ENCODE data around the gene CALHM4. TPM values are rescaled to one million over a fixed set of nuclear protein-coding genes. Genes with fewer than 3 reads are reported as not detected.
A peak's percentile ranks its signal among the peaks of the same experiment; 100 is the strongest.

CALHM4 gene
- total RNA-seq, 1 experiment from 2014 or later = not detected

GRCh38 chr6:116571683-116572000 is 18.1 kb downstream of the CALHM4 start:
- no peak for DNase-seq
- Histone ChIP-seq H3K9ac (ENCODE audit: low read length) (peak overlapping the region; percentile 95), H3K4me2 (ENCODE audit: low read length) (peak overlapping the region; percentile 85), H3F3A (ENCODE audit: low read length, unreplicated experiment) (no peaks in the 10 kb centered on the region), H3K79me2 (ENCODE audit: low read length) (peaks cover 65% of the 10 kb centered on the region), H2AFZ (ENCODE audit: low read length) (peak overlapping the region; percentile 83), H3K9me3 (ENCODE audit: low read length) (no peaks in the 10 kb centered on the region), H3K4me1 (ENCODE audit: insufficient read depth, low read length) (peaks cover 17% of the 10 kb centered on the region), H3K27ac (ENCODE audit: low read length) (peak overlapping the region; percentile 53), H3K4me3 (ENCODE audit: low read length) (peak overlapping the region; percentile 98), H3K9me2 (replicated peaks; ENCODE audit: low read length) (no peaks in the 10 kb centered on the region), H3K27me3 (ENCODE audit: low read length) (no peaks in the 10 kb centered on the region), H4K20me1 (ENCODE audit: low read length) (0 out of 2 replicates have a peak, but pooled peaks cover 3% of the 10 kb centered on the region), H3K36me3 (ENCODE audit: low read depth, low read length) (no peaks in the 10 kb centered on the region; the same call in 1 of the 2 replicates)
- CTCF ChIA-PET = no interaction called here
- POLR2A ChIA-PET (ENCODE audit: unreplicated experiment) = interaction anchor here (0.5 kb wide), 1 partner anchor 295 kb away, joined by 3 read pairs; no protein-coding TSS in a partner anchor
- TSS peak; percentile 49 for BruUV-seq (replicated peaks)
- TF ChIP-seq CTCF (conservative IDR thresholded peaks at IDR 0.05; ENCODE audit: low read depth, low read length) (no peak), EZH2phosphoT487 (IDR thresholded peaks at IDR 0.05; ENCODE audit: borderline replicate concordance, low read length) (no peak), EZH2 (IDR thresholded peaks at IDR 0.05; ENCODE audit: low read length, unreplicated experiment) (no peak)
- intact Hi-C loops (cut with micrococcal nuclease) = loop anchor here (2.0 kb wide), 1 partner anchor 45 kb away; the partner anchor contains the start of gene RSPH4A
- ATAC-seq = no peak

- no peak overlapping the region for H3K27ac ChIP-seq (ENCODE audit: low read length)
- H3K79me2 ChIP-seq (ENCODE audit: low read length) = peaks cover 70% of the 10 kb centered on the region
- H3K27me3 ChIP-seq (ENCODE audit: low read length) = no peaks in the 10 kb centered on the region
- no TSS peak for BruUV-seq (replicated peaks)
- no peaks in the 10 kb centered on the region for H3K9me2 ChIP-seq (replicated peaks; ENCODE audit: low read length)
- peak overlapping the region; percentile 85 for H3K4me2 ChIP-seq (ENCODE audit: low read length)
- H2AFZ ChIP-seq (ENCODE audit: low read length) = peak overlapping the region; percentile 83
- H3K36me3 ChIP-seq (ENCODE audit: low read depth, low read length) = no peaks in the 10 kb centered on the region; the same call in 1 of the 2 replicates
- H3F3A ChIP-seq (ENCODE audit: low read length, unreplicated experiment) = no peaks in the 10 kb centered on the region
- no peaks in the 10 kb centered on the region for H3K9me3 ChIP-seq (ENCODE audit: low read length)
- 0 out of 2 replicates have a peak, but pooled peaks cover 3% of the 10 kb centered on the region for H4K20me1 ChIP-seq (ENCODE audit: low read length)
- ATAC-seq (no peak), DNase-seq (no peak)
- CTCF ChIA-PET = no interaction called here
- POLR2A ChIA-PET (ENCODE audit: unreplicated experiment) = interaction anchor here (0.6 kb wide), 1 partner anchor 9 kb away, joined by 5 read pairs; no protein-coding TSS in a partner anchor
- H3K9ac ChIP-seq (ENCODE audit: low read length) = peak overlapping the region; percentile 95
- H3K4me3 ChIP-seq (ENCODE audit: low read length) = peak overlapping the region; percentile 98
- TF ChIP-seq CTCF (conservative IDR thresholded peaks at IDR 0.05; ENCODE audit: low read depth, low read length) (no peak), EZH2 (IDR thresholded peaks at IDR 0.05; ENCODE audit: low read length, unreplicated experiment) (no peak), EZH2phosphoT487 (IDR thresholded peaks at IDR 0.05; ENCODE audit: borderline replicate concordance, low read length) (no peak)
- intact Hi-C loops (cut with micrococcal nuclease) = no loop called here
- H3K4me1 ChIP-seq (ENCODE audit: insufficient read depth, low read length) = peaks cover 17% of the 10 kb centered on the region
Observed at GRCh38 chr6:116572162-116572561, 18.6 kb downstream of the CALHM4 start.

- ChIA-PET CTCF (no interaction called here), POLR2A (ENCODE audit: unreplicated experiment) (no interaction called here)
- Histone ChIP-seq H2AFZ (ENCODE audit: low read length) (no peak overlapping the region), H3K9me2 (replicated peaks; ENCODE audit: low read length) (no peaks in the 10 kb centered on the region), H3K4me2 (ENCODE audit: low read length) (no peak overlapping the region), H3K4me1 (ENCODE audit: insufficient read depth, low read length) (peaks cover 10% of the 10 kb centered on the region), H3F3A (ENCODE audit: low read length, unreplicated experiment) (no peaks in the 10 kb centered on the region), H3K36me3 (ENCODE audit: low read depth, low read length) (peaks cover 4% of the 10 kb centered on the region; the same call in 1 of the 2 replicates), H3K27me3 (ENCODE audit: low read length) (no peaks in the 10 kb centered on the region), H3K9me3 (ENCODE audit: low read length) (no peaks in the 10 kb centered on the region), H4K20me1 (ENCODE audit: low read length) (0 out of 2 replicates have a peak, but pooled peaks cover 3% of the 10 kb centered on the region), H3K27ac (ENCODE audit: low read length) (no peak overlapping the region), H3K4me3 (ENCODE audit: low read length) (no peak overlapping the region), H3K79me2 (ENCODE audit: low read length) (peaks cover 90% of the 10 kb centered on the region), H3K9ac (ENCODE audit: low read length) (no peak overlapping the region)
- ATAC-seq (no peak), DNase-seq (no peak)
- no TSS peak for BruUV-seq (replicated peaks)
- TF ChIP-seq EZH2 (IDR thresholded peaks at IDR 0.05; ENCODE audit: low read length, unreplicated experiment) = no peak
- no peak for TF ChIP-seq CTCF (conservative IDR thresholded peaks at IDR 0.05; ENCODE audit: low read depth, low read length)
- TF ChIP-seq EZH2phosphoT487 (IDR thresholded peaks at IDR 0.05; ENCODE audit: borderline replicate concordance, low read length) = no peak
- intact Hi-C loops (cut with micrococcal nuclease) = no loop called here
Observed at GRCh38 chr6:116575227-116575626, 21.7 kb downstream of the CALHM4 start.
